ENCODE results near the gene RELA. TPM values are rescaled to one million over a fixed set of nuclear protein-coding genes. Genes with fewer than 3 reads are reported as not detected.
"Not testable (repeated sequence)": the region's sequence is repeated elsewhere in the genome, so short reads cannot be mapped to it uniquely, and the experiment has no call there.

The RELA gene
- polyA plus RNA-seq (2013, experiment 1 of 2; ENCODE audit: insufficient read length) = 79.1 TPM
- 76.4 TPM for polyA plus RNA-seq (2013, experiment 2 of 2; ENCODE audit: insufficient read length)

GRCh38 chr11:65662799-65663638 lies at the start of gene RELA:
Gene RELA, minus strand, starts transcription at chr11:65662916. Its CDS starts 84 bp downstream, at chr11:65662832.
- peak; percentile 98 for DNase-seq

- peak; percentile 99 for DNase-seq
Observed at GRCh38 chr11:65711785-65712632, 49.3 kb upstream of the RELA start, which contains the start of gene KAT5. Gene KAT5, plus strand, starts transcription at chr11:65712252. Its CDS starts 16 bp downstream, at chr11:65712268.

GRCh38 chr11:65710421-65710820 lies 47.7 kb upstream of the RELA start:
- DNase-seq = peak; percentile 24

DNA sequence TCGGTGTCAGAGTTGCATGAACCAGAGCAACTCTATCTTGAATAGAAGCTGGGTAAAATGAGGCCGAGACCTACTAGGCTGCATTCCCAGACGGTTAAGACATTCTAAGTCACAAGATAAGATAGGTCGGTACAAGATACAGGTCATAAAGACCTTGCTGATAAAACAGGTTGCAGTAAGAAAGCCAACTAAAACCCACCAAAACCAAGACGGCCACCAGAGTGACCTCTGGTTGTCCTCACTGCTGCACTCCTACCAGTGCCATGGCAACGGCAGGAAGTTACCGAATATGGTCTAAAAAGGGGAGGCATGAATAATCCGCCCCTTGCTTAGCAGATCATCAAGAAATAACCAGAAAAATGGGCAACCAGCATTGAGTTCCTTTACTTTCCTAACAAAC lies 46.9 kb upstream of the RELA start:
- DNase-seq = peak; percentile 19

GRCh38 chr11:65708451-65708850 lies 45.7 kb upstream of the RELA start:
- DNase-seq = no peak

DNA sequence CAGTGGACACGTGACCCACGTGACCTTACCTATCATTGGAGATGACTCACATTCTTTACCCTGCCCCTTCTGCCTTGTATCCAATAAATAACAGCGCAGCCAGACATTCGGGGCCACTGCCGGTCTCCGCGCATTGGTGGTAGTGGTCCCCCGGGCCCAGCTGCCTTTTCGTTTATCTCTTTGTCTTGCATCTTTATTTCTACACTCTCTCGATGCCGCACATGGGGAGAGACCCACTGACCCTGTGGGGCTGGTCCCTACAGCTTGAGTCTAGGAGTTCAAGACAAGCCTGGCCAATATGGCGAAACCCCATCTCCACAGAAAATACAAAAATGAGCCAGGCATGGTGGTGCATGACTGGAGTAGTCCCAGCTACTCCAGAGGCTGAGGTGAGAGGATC lies 44.3 kb upstream of the RELA start:
- not testable (repeated sequence) for DNase-seq

- peak; percentile 46 for DNase-seq
Observed at GRCh38 chr11:65706303-65706763, 43.6 kb upstream of the RELA start.

- DNase-seq = no peak
Observed at GRCh38 chr11:65703846-65704245, 41.1 kb upstream of the RELA start.

DNA sequence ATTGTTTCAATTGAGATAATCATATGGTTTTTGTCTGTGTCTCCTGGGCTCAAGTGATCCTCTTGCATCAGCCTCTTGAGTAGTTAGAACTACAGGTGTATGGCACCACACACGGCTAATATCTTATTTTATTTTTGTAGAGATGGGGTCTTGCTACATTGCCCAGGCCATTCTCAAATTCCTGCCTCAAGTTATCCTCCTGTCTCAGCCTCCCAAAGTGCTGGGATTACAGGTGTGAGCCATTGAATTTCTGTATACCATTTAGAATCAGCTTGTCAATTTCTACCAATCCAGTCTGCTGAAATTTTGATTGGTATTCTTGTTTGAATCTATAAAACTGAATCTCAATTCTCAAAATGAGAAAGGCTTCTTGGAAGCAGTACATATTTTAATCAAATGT lies 39.0 kb upstream of the RELA start:
- DNase-seq = no peak

DNA sequence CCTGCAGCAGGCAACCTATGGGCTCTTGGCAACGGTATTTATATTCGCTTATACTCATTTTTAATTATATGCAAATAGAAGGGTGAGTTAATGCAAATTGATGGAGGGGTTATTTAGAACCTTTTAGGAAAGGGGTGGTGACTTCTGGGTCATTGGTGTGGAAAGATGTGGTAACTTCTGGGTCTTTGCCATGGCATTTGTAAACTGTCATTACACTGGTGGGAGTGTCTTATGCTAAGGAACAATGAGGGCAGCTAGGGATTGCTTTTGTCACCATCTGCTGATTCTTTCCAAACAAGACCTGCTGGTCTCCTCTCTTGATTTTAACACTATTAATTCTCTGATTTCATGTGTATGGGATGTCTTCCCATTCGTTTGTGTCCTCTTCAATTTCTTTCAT lies 37.7 kb upstream of the RELA start:
- no peak for DNase-seq

DNA sequence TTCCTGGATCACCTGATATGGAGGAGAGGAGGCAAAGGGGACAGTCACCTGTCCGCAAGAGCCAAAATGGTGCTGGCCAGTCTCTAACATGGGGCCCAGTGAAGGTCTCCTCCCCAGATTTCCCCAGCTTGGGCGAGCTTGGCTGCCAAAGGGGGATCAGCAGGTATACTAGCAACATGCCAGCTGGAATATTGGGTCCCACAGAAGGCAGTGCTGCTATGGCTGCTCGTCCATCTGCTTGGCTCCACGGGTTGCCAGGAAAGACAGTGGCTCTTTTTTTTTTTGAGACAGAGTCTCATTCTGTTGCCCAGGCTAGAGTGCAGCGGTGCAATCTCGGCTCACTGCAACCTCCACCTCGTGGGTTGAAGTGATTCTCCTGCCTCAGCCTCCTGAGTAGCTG lies 36.6 kb upstream of the RELA start:
- DNase-seq = no peak

DNA sequence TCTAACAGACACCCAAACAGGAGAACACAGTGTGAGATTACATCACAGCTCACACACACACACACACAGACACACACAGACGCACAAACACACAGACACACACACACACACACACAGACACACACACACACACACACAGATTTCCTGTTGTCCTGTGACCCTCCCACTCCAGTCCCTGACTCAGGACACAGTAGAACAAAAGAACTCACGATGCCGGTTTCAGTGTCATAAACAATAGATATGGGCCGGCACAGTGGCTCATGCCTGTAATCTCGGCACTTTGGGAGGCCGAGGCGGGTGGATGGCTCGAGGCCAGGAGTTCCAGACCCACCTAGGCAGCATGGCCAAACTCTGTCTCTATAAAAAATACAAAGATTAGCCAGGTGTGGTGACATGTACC lies 35.5 kb upstream of the RELA start:
- DNase-seq = no peak

DNA sequence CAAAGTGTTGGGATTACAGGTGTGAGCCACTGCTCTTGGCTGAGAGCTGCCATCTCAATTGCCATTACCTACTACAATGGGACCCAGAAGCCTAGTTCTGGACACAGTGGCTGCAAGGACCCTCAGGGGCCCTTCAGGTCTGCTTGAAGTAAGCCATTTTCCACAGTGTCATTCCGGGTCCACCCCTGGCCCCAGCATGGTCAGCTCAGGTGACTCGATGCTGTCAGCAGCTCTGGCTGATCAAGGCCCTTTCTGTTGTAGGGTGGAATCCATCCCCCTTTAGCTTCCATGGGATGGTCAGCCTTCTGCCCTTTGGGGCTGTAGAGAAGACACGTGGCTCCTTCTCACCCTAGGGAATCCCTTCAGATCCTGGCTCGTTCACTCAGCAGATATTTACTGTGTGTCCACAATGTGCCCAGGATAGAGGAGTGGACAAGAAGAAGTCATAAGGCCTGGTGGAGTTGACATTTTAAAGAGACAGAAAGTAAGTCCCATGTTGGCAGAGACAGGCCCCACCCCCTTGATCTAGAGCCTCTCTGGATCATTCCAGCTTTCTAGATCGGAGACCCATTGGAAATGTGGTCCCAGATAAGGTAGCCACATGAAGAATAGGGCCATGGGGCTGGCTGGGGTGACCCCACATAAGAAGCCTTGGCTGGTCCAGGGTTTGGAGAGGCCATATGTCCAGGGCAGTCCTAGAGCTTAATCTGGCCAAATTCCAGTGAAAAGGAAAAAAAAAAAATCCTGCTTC lies 34.3 kb upstream of the RELA start:
- DNase-seq = no peak

- DNase-seq = no peak
Observed at GRCh38 chr11:65695459-65696241, 32.9 kb upstream of the RELA start.

DNA sequence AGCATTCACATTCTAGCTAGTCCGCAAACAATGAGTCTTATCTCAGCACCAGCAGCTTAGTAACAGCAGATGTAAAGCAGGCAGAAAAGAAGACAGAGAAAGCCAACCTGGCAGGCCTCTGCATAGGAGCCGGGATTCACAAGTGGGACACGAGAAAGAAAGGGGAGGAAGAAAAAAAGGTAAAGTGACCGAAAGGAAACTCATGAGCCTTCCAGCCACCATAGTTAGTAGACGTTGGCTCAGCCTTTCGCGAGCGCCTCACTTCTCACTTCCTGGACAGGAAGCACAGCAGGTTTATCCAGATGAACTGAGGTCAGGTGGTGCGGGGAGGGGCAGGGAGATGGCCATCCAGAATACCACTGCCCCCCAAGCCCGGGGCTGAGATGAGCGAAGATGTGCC lies 29.7 kb upstream of the RELA start:
- DNase-seq = no peak

GRCh38 chr11:65691847-65692246 lies 29.1 kb upstream of the RELA start:
- not testable (repeated sequence) for DNase-seq

GRCh38 chr11:65685981-65686380 lies 23.3 kb upstream of the RELA start:
- no peak for DNase-seq

- DNase-seq = not testable (repeated sequence)
Observed at GRCh38 chr11:65683480-65683879, 20.8 kb upstream of the RELA start.

DNA sequence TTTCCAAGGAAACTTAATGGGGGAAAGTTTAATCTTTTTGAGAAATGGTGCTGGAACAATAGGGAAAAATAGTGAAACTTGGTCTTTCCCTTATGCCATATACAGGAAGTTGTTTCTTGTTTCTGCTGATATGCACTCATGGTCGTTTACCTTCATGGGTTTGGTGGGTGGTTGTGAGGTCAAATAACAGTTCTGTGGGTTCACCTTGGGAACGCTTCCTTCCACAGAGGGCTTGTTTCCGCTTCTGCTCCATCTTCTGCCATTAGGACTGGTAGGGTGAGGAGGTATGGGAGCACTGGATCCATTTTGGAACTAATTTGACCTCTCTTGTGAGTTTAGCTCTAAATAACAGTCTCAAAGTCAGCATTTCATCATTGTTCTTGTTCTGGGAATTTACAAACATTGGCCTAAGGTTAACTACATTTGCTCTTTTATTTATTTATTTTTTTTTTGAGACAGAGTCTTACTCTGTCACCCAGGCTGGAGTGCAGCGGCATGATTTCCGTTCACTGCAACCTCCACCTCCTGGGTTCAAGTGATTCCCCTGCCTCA lies 17.6 kb upstream of the RELA start:
- DNase-seq = no peak

- DNase-seq = no peak
Observed at GRCh38 chr11:65672982-65673381, 10.3 kb upstream of the RELA start.

DNA sequence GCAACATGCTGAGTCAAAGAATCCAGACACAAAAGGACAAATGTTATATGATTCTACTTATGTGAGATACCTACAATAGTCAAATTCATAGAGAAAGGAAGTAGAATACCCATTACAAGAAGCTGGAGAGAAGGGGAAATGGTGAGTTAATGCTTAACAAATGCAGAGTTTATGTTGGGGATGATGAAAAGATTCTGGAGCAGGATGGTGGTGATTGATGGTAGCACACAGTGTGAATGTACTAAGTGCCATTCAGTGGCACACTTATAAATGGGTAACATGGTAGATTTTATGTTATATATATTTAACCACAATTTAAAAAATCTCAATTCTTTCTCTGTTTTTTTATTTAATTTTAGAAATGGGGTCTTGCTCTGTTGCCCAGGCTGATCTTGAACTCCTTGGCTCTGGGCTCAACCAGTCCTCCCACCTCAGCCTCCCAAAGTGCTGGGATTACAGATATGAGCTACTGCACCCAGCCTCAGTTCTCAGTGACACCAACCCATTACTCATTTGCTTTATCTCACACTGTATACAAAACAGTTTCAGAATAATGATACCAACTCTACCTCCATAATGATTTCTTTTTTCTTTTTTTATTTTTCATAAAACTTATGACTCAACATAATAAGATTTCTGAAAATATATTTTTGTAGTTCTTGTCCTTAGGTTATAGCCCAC lies 9.6 kb upstream of the RELA start:
- no peak for DNase-seq
